Loucy (cell line): ENCODE measurements around the gene NDUFS5.

ENCODE experiments used
- CTCF ChIP-seq: fragments of 200-600 bp; sonication (generic); conservative IDR thresholded peaks from 2 replicates; pipeline ENCODE4 v1.5.1; 2014; ENCODE audit warnings: mild to moderate bottlenecking, antibody characterized with exemption, low read length
- EZH2phosphoT487 ChIP-seq: fragments of 200-600 bp; IDR thresholded peaks from 2 replicates; pipeline ENCODE4 v1.6.1; 2018; ENCODE audit warnings: antibody characterized with exemption, mild to moderate bottlenecking, moderate library complexity, borderline replicate concordance

DNA sequence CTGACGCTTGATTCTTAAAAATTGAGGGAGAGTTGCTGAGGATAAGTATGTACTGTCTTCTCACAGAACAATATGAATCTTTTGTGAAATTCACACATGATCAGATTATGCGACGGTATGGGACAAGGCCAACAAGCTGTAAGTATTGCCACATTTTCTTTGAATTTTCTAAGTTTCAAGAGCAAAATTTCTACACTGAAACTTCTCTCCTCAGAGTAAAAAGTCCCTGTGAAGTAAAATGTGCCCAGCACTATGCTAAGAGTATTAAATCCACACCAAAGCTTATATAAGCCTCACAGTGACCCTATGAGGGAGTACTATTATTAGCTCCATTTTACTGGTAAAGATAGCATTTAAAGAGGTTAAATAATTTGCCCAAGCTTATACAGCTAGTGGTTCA is 22.9 kb upstream of the NDUFS5 start:
- TF ChIP-seq CTCF: no peak
- no peak for TF ChIP-seq EZH2phosphoT487
